ENCODE data around the gene PPFIA1. TPM values are rescaled to one million over a fixed set of nuclear protein-coding genes. Genes with fewer than 3 reads are reported as not detected.

PPFIA1 gene
- total and polyA plus RNA-seq, 2 donors (not counting 1 experiment from before 2014, with no cell fraction given), result 38.8 to 39.8 TPM

GRCh38 chr11:70433526-70433925 is 163.0 kb downstream of the PPFIA1 start:
- Histone ChIP-seq H3K79me2 (ENCODE audit: control insufficient read depth, insufficient read depth, low read length) (no peaks in the 10 kb centered on the region), H3K27ac (ENCODE audit: insufficient read depth, low read length) (no peak overlapping the region), H3K4me1 (ENCODE audit: control insufficient read depth, extremely low read depth, insufficient read depth, low read length) (no peaks in the 10 kb centered on the region), H3K27me3 (ENCODE audit: control insufficient read depth, insufficient read depth, low read length) (no peaks in the 10 kb centered on the region), H3K4me2 (ENCODE audit: extremely low read depth, insufficient read depth, low read length) (no peak overlapping the region), H3K9ac (ENCODE audit: insufficient read depth, low read length) (no peak overlapping the region), H3K4me3 (replicated peaks in 1 of 4; ENCODE audit: control extremely low read depth in 1 of 4, insufficient read depth in 1 of 4, low read depth in 3 of 4, low read length in 4 of 4) (no peak overlapping the region), H3K36me3 (ENCODE audit: control insufficient read depth, insufficient read depth, low read length) (peaks cover 59% of the 10 kb centered on the region), H3K9me3 (ENCODE audit: control insufficient read depth, insufficient read depth, low read depth, low read length) (no peaks in the 10 kb centered on the region), H2AFZ (ENCODE audit: low read length) (no peak overlapping the region), H4K20me1 (ENCODE audit: control insufficient read depth, extremely low read depth, insufficient read depth, low read length) (no peaks in the 10 kb centered on the region)
- DNase-seq (ENCODE audit: low read depth in 2 of 2), result no peak
- no peak for TF ChIP-seq EZH2 (IDR thresholded peaks at IDR 0.05; ENCODE audit: low read length, missing control alignments)
- TF ChIP-seq CTCF (conservative IDR thresholded peaks at IDR 0.05 in 1 of 2, IDR thresholded peaks at IDR 0.05 in 1 of 2; ENCODE audit: low read depth in 1 of 2, low read length in 2 of 2), result no peak

Other genes with a start within 250 kb of the PPFIA1 start
- gene ANO1, start 192.4 kb upstream of the PPFIA1 start, total RNA-seq, result 0.26 and 0.99 TPM in 2 replicates
- gene ANO1, start 192.4 kb upstream of the PPFIA1 start, polyA plus RNA-seq, result 1.9 and 4.1 TPM in 2 replicates
- gene FADD, start 67.4 kb upstream of the PPFIA1 start, total RNA-seq, result 32.0 and 36.5 TPM in 2 replicates
- gene FADD, start 67.4 kb upstream of the PPFIA1 start, polyA plus RNA-seq, result 25.4 and 26.3 TPM in 2 replicates
- gene CTTN, start 127.8 kb downstream of the PPFIA1 start, total RNA-seq, result 378 and 428 TPM in 2 replicates
- gene CTTN, start 127.8 kb downstream of the PPFIA1 start, polyA plus RNA-seq, result 198 and 210 TPM in 2 replicates